Lower leg skin (tissue), 4 donors: Measurements from ENCODE around the gene RNF152. TPM values are rescaled to one million over a fixed set of nuclear protein-coding genes. Genes with fewer than 3 reads are reported as not detected.

ENCODE experiments used
- DNase-seq, 2 donors: peaks; one replicate each; pipeline ENCODE4 v3.0.0-alpha.2; 2019; ENCODE audit warnings: low spot score in 2 of 2
- H3K4me3 ChIP-seq: fragments of 200-600 bp; sonication (generic); 2 replicates; pipeline ENCODE4 v1.5.1; 2017; ENCODE audit warnings: mild to moderate bottlenecking, low read depth; ENCODE audit not compliant: poor library complexity, severe bottlenecking
- CTCF ChIP-seq, 3 donors: fragments of 450-650 bp; IDR thresholded peaks; one replicate each; pipeline ENCODE4 v1.5.1; 2016; ENCODE audit warnings: antibody characterized with exemption in 3 of 3, mild to moderate bottlenecking in 3 of 3, moderate library complexity in 2 of 3
- POLR2A ChIP-seq, 2 donors: fragments of 450-650 bp; IDR thresholded peaks; one replicate each; pipeline ENCODE4 v1.6.1; 2016 to 2017; ENCODE audit warnings: antibody characterized with exemption in 2 of 2, mild to moderate bottlenecking in 1 of 2, moderate library complexity in 1 of 2
- WGBS, 2 donors: methylation state at CpG; one replicate each; pipeline ENCODE4 v1.1.5; 2018; 5-methylcytosine and 5-hydroxymethylcytosine counted together
- intact Hi-C: fragments of 100-400 bp; cut with DNase I; formaldehyde crosslinking; loops from one replicate; pipeline ENCODE4 v1.15.0; 2023; ENCODE audit warnings: low total_unique reads
- total RNA-seq, 4 donors: library from RNA; depleted of rRNA; stranded (reverse); fragments of >200 nt; gene quantifications; one replicate each; pipeline ENCODE4 v1.1.0, GENCODE V29; 2016

RNF152 gene, protein sequence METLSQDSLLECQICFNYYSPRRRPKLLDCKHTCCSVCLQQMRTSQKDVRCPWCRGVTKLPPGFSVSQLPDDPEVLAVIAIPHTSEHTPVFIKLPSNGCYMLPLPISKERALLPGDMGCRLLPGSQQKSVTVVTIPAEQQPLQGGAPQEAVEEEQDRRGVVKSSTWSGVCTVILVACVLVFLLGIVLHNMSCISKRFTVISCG
- 100 to 1,000 TPM in 1 of 4 donors, 10 to 100 TPM in 3; 37.1 to 112 (median 82.5) TPM for total RNA-seq

- TF ChIP-seq POLR2A (IDR thresholded peaks at IDR 0.05) (no peak), CTCF (IDR thresholded peaks at IDR 0.05) (no peak)
- H3K4me3 ChIP-seq, result peak within 1 kb of the TSS; percentile 94
- intact Hi-C loops, result no loop called here
- peak; percentile 33 to 88 for DNase-seq
- WGBS, 2 donors, result 8% methylated on average over 28 of the region's 28 CpGs
Observed at GRCh38 chr18:61892683-61893308, at the start of gene RNF152. TSS of gene RNF152 (minus strand) at chr18:61893007. CDS start at chr18:61816463, 76,544 bp downstream.

DNA sequence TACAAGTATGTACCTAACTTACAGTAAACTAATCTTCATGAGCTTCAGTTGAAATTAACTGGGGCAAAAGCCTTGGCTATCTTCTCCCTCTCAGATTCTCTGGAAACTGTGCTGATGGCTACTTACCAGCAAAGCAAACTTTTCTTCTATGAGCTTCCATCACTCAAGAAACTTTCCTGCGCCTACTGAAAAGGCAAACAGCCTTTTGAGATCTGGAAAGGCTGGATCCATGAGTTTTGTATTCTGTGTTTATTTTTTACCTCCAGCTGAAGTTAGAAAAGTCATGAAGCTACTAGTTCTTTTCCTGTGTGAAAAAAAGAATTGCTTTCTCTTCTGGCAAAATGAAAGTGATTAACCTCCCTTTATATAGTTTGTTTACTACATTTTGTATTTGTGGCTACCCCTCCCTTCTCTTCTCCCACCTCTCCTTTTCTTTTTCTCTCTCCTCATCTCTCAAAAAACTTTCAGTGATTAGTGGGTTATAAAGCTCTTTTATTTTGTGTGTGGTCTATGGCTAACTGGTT lies 49.2 kb upstream of the RNF152 start:
- intact Hi-C loops, result no loop called here
- WGBS, 2 donors, result 84 to 92% methylated on average over 1 of the region's 1 CpG
- no peak overlapping the region for H3K4me3 ChIP-seq
- no peak for DNase-seq
- TF ChIP-seq POLR2A (IDR thresholded peaks at IDR 0.05), result no peak
- no peak for TF ChIP-seq CTCF (IDR thresholded peaks at IDR 0.05)

DNA sequence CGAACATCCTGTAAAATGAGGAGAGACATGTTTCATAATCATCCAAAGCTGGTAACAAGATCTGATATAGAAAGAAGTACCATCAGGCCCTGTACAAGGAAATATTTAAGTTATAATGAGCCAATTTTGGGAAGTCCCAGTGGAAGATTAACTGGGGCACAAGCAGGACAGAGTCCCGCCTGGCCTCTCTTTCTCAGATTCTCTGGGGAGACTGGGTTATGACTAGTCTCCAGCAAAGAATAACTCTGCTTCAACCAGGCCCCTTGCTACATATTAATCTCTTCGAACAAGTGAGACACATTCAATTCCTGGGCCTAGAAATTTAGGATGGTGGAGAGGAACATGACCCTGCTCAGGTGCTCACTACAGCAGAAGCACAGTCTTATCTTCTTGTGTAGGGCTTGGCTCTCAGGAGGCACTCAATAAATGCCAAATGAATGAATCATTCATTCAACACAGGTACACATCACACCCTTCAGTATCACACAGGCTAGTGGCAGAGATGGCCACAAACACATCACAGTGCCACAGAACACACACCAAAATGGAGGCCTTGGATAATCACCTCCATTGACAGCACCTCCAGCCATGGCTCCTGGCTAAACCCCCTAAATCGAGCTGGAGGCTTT lies 46.4 kb upstream of the RNF152 start:
- DNase-seq, result no peak
- TF ChIP-seq POLR2A (IDR thresholded peaks at IDR 0.05) (no peak), CTCF (IDR thresholded peaks at IDR 0.05) (no peak)
- 77 to 83% methylated on average over 4 of the region's 4 CpGs for WGBS, 2 donors
- intact Hi-C loops, result no loop called here
- H3K4me3 ChIP-seq, result no peak overlapping the region

- no peak for DNase-seq
- intact Hi-C loops, result no loop called here
- H3K4me3 ChIP-seq, result no peak overlapping the region
- TF ChIP-seq POLR2A (IDR thresholded peaks at IDR 0.05), result no peak
- TF ChIP-seq CTCF (IDR thresholded peaks at IDR 0.05), result no peak
- 65 to 75% methylated on average over 3 of the region's 3 CpGs for WGBS, 2 donors
Observed at GRCh38 chr18:61935362-61935761, 42.6 kb upstream of the RNF152 start.

GRCh38 chr18:61931654-61932379 lies 39.0 kb upstream of the RNF152 start:
- intact Hi-C loops, result no loop called here
- WGBS, 2 donors, result 83 to 84% methylated on average over 6 of the region's 6 CpGs
- no peak for DNase-seq
- no peak overlapping the region for H3K4me3 ChIP-seq
- no peak for TF ChIP-seq CTCF (IDR thresholded peaks at IDR 0.05)
- no peak for TF ChIP-seq POLR2A (IDR thresholded peaks at IDR 0.05)
